T-helper 2 cell (primary cell): ENCODE measurements around the gene BCAR3.
"Not testable (repeated sequence)": the region's sequence is repeated elsewhere in the genome, so short reads cannot be mapped to it uniquely, and the experiment has no call there.

Experiments used
- DNase-seq, 5 experiments: peaks; one replicate each; pipeline versions ENCODE4 v3.0.0 to v3.0.0-alpha.2; 2012 to 2022

The BCAR3 gene

DNA sequence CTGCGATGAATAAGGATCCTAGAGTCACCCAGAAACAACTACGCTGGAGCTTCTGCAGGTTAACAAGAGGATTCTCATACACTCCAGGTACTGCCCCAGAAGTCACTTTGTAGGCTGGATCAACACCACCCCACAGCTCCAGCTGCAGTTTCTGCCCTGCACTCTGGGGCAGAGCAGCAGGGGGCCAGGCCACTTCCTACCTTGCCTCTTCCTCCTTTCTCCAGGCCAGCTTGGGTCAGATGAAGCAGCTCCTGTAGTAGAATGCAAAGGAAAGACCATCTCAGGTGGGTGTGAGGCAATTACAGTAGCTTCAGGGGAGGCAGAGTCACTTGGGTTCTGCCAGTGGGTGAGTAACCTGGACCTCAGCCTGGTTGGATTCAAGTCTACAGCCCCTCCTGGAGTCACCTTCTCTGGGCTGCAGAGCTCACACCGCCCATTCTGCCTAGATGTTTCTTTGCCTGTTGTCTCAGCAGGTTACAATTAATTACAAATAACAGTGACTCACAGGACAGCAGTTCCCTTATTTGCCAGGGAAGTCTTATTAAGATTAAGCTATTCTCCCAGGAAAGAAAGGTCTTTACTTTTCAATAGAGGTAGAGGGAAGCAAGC lies 24.4 kb upstream of the BCAR3 start:
- no peak for DNase-seq

DNA sequence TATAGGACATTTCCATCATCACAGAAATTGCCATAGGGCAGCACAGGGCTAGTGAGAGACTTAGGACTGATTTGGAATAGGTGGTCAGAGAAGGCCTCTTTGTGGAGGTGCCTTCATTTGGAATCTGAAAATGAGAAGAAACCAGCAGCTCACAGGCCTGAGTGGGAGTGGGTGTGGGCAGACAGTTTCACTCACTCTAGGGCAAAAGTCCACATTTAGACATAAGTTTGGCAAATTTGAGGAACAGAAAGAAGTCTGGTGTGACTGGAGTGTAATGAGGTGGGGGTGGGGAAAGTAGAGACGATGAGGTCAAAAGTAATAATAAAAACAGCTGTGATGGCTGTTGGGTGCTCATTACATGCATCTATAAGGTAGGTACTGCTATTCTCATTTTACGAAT lies 22.4 kb upstream of the BCAR3 start:
- no peak for DNase-seq

DNA sequence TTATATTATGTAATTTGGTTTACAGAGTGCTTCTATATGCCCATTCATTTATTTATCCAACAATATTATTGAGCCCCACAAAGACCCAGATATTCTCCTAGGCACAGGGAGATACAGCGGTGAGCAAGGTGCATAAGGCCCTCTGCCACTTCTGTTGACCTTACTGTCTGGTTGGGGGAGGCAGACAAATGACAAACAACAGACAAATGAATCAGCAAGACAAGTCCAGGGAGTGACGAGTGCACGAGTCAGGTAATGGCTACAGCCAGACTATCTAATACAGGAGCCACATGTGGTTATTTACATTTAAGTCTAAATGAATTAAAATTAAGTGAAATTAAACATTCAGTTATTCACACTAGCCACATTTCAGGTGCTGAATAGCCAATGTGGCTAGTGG lies 22.0 kb upstream of the BCAR3 start:
- DNase-seq = no peak

DNA sequence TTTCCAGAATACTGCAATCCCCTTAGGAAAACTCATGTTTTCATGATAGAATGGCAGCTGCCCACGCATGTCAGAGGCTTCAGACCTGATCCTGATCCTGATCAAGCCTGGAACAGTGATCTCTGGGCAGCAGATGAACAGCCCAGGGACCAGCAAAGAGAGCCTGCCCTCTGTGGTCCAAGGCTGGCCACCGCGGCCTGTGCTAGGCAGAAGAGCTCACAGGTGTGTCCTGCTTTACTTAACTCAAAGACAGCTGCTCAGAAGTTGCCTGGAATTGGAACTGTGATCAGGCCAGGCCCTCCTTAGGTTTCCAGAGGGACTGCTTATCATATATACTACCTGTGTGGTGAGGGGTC lies 21.2 kb upstream of the BCAR3 start:
- no peak for DNase-seq

DNA sequence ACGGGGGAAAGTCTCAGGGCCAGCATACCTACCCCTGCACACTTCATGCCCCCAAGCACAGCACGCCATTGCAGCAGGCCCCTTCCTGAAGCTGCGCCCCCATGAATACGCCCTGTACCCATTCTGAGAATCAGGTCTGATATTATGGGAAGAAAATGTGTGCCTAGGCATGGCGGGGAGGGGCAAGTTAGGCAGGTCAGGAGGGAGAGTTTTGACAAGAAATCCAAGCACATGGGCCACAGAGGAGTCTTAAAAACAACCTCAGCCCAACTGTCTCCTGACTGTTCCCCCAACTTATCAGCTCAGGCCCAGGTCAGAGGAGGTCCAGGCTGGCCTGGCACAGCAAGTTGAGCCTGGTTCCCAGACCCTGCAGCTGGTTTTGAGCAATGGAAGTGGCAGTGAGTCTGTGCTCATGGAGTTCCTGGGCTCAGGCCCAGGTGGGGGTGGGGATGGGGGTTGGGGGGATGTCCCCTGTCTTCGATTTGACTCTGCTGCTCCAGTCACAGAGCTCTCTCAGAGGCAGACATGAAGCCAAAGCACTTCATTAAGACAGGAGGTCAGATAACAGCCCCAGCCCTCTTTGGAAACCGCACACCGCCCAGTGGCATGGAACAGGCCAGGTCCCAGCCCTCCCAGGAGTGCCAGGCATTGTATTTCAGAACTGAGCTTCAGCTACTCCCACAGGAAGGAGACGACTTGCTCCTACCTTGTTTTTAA lies 20.6 kb upstream of the BCAR3 start:
- DNase-seq = no peak

DNA sequence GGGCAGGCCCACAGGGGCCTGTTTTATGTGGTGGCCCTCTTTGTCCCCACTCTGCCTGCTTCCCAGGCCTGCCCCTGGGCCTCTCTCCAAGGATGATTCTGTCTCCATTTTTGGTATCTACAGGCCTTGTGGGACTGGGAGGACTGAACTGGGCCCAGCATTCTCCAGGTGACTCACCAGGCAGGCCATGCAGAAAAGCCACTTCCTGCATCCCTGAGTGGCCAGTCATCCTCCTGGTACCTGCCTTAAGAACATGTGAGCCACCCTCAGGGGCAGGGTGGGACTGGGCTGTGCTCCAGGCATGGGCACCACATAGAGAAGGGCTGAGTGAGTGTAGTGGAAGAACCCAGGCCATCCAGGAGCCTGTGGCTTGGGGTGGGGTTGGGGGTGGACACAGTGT lies 20.0 kb upstream of the BCAR3 start:
- peak in 1 of 5 experiments; percentile 52 for DNase-seq

DNA sequence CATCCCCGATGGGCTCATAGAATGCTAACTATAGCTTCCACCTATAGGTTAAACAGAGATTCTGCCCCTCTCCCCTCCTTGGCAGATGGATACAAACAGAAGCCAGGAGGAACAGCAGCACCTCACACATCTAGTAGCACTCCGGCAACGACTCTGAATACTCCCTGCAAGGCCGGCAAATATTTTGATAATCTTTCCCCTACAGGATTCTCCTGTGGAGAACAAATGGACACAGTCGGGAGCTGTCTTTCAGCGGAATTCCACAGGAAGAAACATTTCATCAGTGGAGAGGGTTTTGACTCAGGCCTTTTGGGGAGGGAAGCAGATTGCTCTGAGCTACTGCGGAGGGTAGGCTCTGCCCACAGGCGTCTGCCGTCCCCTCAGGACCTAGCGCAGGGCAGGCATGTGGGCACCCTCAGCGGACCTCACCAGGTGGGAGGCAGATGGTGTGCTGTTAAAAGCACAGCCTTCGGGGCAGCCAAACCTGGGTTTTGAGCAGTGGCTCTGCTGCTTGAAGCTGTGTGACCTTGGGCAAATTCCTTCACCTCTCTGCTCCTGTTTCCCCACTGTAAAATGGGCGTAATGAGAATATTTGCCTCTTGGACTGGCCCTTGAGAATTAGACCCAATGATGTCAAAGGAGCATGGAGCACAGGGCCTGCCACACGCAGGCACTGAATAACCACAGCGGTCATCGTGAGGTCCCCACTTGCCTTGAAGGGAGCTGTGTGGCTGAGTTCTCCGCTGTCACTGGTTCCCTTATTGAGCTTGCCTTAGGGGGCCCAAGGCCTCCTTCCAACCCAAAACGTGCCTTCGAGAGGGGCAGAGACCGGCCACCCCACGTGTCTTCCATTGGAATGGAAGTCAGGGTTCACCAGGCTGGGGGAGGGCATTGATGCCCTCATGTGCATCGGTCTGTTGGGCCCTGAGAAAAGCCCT lies 19.2 kb upstream of the BCAR3 start:
- DNase-seq = no peak

DNA sequence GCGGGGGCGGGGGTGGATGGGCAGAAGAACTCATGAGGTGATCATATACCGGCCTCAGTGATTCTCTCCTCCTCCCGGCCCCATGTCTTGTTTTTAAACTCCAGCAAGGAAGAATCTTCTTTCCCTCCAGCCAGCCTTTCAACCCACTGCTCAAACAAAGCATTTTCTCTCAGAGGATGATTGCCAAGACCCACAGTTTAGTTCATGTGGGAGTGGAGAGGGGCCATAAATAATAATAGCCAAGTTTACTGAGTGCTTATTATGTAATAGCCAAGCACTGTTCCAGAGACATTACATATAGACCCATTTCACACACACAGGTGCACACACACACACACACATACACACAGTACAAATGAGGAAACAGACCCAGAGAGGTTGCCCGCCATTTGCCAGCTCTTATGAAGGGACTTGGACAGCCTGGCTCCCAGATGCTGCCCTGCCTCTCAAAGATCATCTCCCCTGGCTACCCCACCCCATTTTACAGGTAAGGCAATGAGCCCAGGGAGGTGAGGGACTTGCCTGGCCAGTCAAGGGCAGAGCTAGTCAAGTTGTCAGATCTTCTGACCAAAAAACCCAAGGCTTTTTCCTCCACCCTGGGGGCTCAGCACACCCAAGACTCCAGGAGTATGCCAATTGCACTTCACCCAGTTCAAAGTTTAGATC lies 18.0 kb upstream of the BCAR3 start:
- no peak for DNase-seq

DNA sequence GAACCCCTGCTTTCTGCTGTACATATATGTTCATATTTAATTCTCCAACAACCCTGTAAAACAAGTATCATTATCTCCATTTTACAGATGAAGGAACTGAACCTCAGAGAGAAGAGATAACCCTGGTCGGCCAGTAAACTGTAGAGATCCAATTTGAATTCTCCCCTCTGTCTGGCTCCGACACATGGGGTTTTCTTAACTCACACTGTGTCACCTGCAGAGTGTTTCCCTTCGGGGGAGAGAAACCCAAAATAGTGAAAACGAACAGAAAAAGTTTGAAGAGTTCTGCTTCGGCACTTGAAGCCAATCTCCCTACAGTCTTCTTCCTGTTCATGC lies 17.4 kb upstream of the BCAR3 start:
- no peak for DNase-seq

DNA sequence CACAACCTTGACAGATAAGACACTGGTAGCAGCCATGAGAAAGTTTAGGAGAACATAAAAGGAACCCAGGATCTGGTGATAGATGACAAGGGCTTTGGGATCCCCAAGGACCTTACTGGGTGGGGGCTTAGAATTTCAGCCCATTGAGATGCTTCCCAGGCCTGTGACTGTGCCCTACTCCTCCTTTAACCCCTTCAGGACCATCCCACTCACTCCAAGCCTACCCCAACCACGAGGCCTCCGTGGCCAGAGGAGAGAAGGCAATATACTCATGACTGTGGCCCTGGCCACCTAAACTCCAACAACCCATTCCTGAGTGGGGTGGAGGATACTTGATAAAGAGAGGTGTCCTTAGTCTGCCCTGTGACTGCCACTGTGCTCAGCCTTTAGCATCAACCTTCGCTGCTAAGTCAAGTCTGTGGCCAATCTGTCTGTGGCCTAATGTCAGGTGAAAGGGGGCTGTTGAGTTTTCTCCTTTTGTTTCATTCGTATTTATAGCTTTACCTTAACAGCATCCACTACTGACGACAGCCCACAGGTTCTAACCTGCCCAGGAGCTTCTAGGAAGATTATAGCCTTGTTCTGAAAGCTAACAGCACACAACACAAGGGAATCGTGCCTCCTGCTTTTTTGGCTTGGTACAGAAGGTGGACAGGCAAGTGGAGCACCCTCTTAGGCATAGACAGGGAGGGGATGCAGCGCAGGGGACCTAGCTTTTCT lies 16.9 kb upstream of the BCAR3 start:
- DNase-seq = no peak

DNA sequence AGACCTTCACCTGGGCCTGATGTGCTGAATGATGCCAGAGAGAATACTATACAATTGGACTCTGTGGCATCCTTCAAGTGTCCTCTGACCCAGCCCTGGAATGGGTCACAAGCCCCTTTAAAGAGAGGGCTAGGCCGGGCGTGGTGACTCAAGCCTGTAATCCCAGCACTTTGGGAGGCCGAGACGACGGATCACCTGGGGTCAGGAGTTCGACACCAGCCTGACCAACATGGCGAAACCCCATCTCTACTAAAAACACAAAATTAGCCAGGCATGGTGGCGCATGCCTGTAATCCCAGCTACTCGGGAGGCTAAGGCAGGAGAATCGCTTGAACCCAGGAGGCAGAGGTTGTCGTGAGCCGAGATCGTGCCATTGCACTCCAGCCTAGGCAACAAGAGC lies 15.9 kb upstream of the BCAR3 start:
- not testable (repeated sequence) for DNase-seq

DNA sequence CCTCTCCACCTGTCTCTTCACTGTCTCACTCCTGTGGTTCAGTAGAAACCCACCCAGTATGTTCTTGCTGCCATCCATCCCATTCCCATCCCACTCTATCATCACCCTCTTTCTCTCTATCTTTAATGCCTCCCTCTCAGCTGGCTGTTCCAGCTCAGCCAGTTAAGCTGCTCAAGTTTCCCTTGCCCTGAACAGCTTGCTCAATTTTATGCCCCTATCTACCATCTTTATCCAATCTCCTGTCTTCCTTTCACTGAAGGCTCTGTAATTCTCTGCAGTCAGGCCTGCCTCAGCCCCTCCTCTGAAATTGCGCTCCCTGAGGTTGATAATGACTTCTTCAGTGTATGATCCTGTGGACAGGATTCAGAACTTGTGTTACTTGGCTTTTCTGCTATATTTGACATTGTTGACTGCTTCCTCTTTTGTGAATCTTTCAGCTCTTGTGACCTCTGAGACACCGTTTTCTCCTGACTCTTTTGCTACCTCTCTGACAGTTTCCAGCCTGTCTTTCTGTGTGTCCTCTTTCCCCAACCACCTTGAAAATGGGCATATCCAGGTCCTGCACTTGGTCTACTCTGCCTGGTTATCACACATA lies 13.9 kb upstream of the BCAR3 start:
- no peak for DNase-seq

DNA sequence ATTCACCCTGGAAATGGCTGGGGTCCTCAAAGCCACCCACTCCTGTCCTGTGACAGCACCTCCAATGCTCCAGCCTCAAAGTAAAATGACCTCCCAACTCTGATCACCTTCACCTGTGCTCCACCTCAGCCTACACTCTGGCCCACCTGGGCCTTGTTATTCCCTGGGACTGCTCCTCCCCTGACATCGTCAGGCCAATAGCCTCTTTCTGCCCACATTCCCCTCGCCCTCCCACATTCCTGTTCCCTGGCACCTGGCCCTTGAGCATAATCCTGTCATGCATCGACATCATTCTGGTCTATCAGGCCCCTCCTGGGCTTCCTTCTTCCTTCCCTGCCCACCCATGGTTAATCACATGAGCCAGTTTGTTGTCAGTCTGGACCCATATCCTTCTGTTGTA lies 13.2 kb upstream of the BCAR3 start:
- no peak for DNase-seq

DNA sequence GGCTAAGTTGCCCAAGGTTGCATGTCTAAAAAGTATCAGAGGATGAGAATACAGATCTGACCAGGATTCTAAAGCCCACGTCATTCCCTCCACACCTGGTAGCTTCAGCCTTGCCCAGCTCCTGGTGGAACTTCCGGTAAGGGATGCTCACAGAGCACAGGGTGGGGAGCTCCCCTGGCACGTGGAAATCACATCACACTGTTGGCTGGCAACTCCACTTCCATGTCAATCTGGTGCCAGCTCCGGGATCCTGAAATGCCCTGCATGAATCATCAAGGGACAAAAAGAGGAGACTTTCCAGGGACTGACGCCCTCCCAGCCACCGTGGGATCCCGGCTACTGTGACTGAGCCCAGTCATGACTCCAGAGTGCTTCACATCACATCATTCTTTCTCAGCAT lies 12.4 kb upstream of the BCAR3 start:
- DNase-seq = no peak

DNA sequence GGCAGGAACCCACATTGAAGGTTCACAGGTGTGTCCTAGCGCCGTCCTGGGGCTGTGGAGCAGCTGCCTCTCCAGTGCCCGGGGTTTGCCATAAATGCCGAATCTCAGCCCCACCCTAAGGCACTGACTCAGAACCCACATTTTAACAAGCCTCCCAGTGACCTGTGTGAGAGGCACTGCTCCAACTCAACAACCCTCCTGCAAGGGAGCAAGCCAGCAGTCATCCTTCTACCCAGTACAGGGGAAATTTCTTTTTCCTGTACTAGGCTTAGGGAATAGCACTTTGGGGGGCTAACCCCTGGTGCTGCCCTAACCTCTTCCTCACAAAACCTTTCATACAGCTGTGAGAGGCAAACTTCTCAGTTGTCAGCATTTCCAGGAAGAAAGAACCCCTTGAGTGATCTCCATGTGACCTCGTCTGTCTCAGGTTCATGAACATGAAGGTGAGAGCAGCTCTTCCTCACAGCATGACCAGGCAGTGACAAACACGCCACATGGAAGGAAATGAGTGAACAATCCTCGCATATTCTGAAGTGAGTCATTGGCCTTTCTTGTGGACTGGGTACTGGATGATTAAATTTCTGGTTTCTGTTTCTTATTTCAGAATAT lies 11.4 kb upstream of the BCAR3 start:
- DNase-seq = peak in 2 of 5 experiments; percentile 19 to 88

DNA sequence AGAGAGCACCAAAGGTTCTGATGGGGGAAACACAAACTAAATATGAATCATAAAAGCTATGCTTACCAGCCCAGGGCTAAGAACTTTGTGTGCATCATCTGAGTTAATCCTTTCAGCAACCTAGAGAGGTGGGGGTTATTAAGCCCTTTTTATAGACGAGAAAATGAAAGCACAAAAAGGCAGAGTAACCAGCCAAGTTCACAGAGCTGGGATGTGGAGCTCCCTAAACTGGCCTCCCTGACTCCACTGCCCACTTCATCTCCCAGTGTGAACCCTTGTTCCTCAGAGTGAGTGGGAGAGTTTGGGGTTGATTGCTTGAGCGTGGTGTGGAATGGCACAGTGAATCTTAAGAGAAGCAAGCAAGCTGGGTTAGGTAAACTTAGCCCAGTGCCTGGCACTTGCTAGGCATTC lies 10.8 kb upstream of the BCAR3 start:
- DNase-seq = no peak

DNA sequence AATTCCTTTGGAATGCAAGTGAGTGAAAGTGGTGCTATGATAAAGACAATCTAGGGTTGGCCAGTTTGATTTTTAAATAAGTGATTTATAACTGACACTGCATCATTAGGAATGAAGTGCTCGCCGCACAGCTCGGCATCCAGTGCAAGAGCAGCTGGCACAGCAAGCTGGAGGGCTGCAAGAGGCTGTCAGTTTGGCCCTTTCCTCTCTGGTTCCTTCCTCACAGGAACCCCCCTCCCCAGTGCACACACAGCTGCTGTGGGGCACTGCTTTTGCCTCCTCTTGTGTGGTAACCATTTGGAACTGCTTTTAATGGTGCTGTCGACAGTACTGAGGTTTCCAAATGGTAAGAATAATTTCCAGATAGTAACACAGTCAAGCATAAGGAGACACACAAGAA lies 10.4 kb upstream of the BCAR3 start:
- no peak for DNase-seq

DNA sequence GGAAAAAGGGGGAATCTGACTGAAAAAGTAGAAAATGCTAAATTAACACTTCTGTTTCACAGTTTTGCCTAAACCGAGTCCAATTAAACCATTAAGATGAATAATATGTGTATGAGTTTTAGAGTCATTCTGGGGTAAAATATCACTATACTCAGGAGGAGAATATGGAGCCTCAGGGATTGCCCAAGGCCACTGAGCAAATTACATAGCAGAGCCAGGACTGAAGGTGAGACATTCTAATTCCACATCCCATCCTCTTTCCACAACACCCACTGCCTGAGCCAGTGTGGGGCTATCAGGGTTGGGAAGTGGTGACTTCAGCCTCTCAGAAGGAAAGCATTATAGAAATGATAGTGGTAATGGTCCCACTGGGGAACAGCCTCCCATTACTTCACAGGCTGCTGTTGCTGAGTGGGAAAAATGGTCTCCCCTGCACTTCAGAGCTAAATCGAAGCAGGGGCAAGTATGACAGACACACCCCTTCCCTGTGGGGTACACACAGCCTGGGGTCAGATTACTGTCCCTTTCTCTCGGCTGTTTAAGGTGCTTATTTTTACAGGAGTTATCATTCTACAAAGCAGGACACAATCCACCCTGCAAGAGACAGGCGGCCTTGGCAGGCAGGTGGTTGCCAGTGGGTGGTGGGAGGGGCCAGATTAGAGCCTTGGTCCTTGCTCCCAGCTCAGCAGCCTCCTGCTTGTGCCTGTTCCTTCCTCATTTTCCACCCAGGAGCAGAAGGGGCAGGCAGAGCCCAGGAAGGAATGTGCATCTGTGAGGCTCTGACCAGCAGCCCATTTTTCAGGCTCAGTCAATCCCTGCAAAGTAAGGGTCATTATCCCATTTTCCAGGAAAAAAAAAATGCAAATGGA lies 9.5 kb upstream of the BCAR3 start:
- DNase-seq = no peak

DNA sequence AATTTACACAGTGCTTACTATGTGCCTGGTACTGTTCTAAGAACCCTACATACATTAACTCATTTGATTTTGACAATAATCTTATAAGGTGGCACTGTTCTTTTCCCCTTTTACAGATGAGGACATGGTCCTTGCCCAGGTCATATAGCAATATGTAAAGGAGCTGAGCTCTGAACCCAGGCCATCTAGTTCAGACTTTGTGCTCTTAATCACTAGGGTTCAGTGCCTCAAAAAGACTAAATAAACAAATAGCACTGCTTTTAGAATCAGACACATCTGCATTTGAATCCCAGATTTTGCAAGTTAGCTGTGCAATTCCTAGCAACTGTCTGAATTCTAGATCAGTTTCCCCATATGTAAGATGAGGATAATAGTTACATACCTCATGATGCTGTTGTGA lies 8.7 kb upstream of the BCAR3 start:
- DNase-seq = no peak

DNA sequence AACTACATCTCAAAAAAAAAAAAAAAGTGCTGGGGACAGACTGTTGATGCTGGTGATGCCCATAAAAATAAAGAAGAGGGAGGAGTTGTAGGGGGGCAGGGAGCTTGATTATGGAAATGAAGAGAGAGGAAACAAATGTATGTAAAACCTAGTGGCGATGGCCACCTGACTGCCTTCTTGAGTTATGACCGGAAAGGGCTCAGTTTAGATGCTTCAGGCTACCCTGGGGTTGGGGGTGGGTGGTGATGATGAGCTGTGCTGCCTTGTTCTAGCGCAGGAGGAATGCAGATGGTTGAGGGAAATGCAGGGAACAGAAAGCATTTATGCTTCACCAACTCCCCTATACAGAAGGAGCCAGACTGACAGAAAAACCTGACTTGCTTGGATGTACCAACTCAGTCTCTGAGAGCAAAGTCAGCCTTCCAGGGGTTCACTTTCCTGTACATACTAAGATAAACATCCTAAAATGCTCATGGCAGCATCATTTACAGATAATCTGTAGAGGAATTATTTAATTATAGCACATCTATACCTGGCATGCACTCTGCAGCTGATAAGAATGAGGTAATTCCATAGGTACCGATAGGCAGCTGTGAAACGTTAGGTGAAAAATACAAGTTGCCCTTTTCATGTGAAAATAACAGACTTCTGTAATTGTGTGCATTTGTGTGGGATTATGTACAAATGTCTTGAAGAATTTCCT lies 8.0 kb upstream of the BCAR3 start:
- DNase-seq = no peak
